OCI-M1 (cell line): ENCODE data around the gene PNO1.
"Not testable (repeated sequence)": the region's sequence is repeated elsewhere in the genome, so short reads cannot be mapped to it uniquely, and the experiment has no call there.

Experiments
- DNase-seq: peaks from one replicate; lab custom pipeline; 2025; lab: John Stamatoyannopoulos, UW

The PNO1 gene

GRCh38 chr2:68157002-68157401 is 686 bp upstream of the PNO1 start:
- DNase-seq = peak; percentile 37

- no peak for DNase-seq
These were observed 403 bp downstream of the PNO1 start for GRCh38 chr2:68158134-68158447.

GRCh38 chr2:68163641-68164040 is 6.0 kb downstream of the PNO1 start:
- DNase-seq = no peak

GRCh38 chr2:68167186-68167585 is 9.5 kb downstream of the PNO1 start:
- no peak for DNase-seq

- no peak for DNase-seq
These were observed 11.6 kb downstream of the PNO1 start for GRCh38 chr2:68169308-68169707.

- DNase-seq = no peak
These were observed 13.5 kb downstream of the PNO1 start for GRCh38 chr2:68171146-68171545.

GRCh38 chr2:68171684-68172083 is 14.0 kb downstream of the PNO1 start:
- no peak for DNase-seq

GRCh38 chr2:68172521-68172920 is 14.8 kb downstream of the PNO1 start:
- no peak for DNase-seq

- DNase-seq = peak; percentile 57
These were observed 15.5 kb downstream of the PNO1 start for GRCh38 chr2:68172990-68173700.

- DNase-seq = not testable (repeated sequence)
These were observed 17.5 kb downstream of the PNO1 start for GRCh38 chr2:68175210-68175609.

- no peak for DNase-seq
These were observed 19.0 kb downstream of the PNO1 start for GRCh38 chr2:68176657-68177056.

GRCh38 chr2:68177541-68177940 is 19.9 kb downstream of the PNO1 start:
- no peak for DNase-seq

- no peak for DNase-seq
These were observed 20.7 kb downstream of the PNO1 start for GRCh38 chr2:68178432-68178831.

GRCh38 chr2:68178954-68179627 is 21.4 kb downstream of the PNO1 start:
- no peak for DNase-seq

GRCh38 chr2:68182902-68183301 is 25.2 kb downstream of the PNO1 start:
- DNase-seq = no peak

- peak; percentile 70 for DNase-seq
These were observed 28.0 kb downstream of the PNO1 start for GRCh38 chr2:68185541-68186164.

- DNase-seq = no peak
These were observed 29.6 kb downstream of the PNO1 start for GRCh38 chr2:68187329-68187728.

GRCh38 chr2:68188831-68189230 is 31.1 kb downstream of the PNO1 start:
- peak; percentile 59 for DNase-seq

- no peak for DNase-seq
These were observed 32.5 kb downstream of the PNO1 start for GRCh38 chr2:68189991-68190784.

- DNase-seq = peak; percentile 22
These were observed 33.5 kb downstream of the PNO1 start for GRCh38 chr2:68190991-68191731.

- DNase-seq = peak; percentile 60
These were observed 35.5 kb downstream of the PNO1 start for GRCh38 chr2:68193144-68193543.
